ENCODE data around the gene PRKAG2.
"Not testable (repeated sequence)": the region's sequence is repeated elsewhere in the genome, so short reads cannot be mapped to it uniquely, and the experiment has no call there.

The PRKAG2 gene

GRCh38 chr7:151551820-151552219, 325.1 kb downstream of the PRKAG2 start:
- DNase-seq (ENCODE audit: low spot score), result no peak

- DNase-seq (ENCODE audit: low spot score), result no peak
Observed at GRCh38 chr7:151550656-151551286, 326.1 kb downstream of the PRKAG2 start.

- DNase-seq (ENCODE audit: low spot score), result no peak
Observed at GRCh38 chr7:151549644-151550043, 327.3 kb downstream of the PRKAG2 start.

- no peak for DNase-seq (ENCODE audit: low spot score)
Observed at GRCh38 chr7:151549083-151549482, 327.8 kb downstream of the PRKAG2 start.

- DNase-seq (ENCODE audit: low spot score), result no peak
Observed at GRCh38 chr7:151544183-151544582, 332.7 kb downstream of the PRKAG2 start.

- DNase-seq (ENCODE audit: low spot score), result no peak
Observed at GRCh38 chr7:151542606-151543130, 334.2 kb downstream of the PRKAG2 start.

- DNase-seq (ENCODE audit: low spot score), result no peak
Observed at GRCh38 chr7:151541709-151542499, 335.0 kb downstream of the PRKAG2 start.

GRCh38 chr7:151540146-151540545, 336.8 kb downstream of the PRKAG2 start:
- DNase-seq (ENCODE audit: low spot score), result no peak

GRCh38 chr7:151539088-151539671, 337.7 kb downstream of the PRKAG2 start:
- DNase-seq (ENCODE audit: low spot score), result peak; percentile 82

GRCh38 chr7:151537818-151538561, 338.9 kb downstream of the PRKAG2 start:
- DNase-seq (ENCODE audit: low spot score), result peak; percentile 75

- DNase-seq (ENCODE audit: low spot score), result not testable (repeated sequence)
Observed at GRCh38 chr7:151536178-151536577, 340.7 kb downstream of the PRKAG2 start.

- no peak for DNase-seq (ENCODE audit: low spot score)
Observed at GRCh38 chr7:151529842-151530241, 347.1 kb downstream of the PRKAG2 start.

GRCh38 chr7:151524845-151525244, 352.1 kb downstream of the PRKAG2 start:
- no peak for DNase-seq (ENCODE audit: low spot score)

- DNase-seq (ENCODE audit: low spot score), result no peak
Observed at GRCh38 chr7:151524331-151524730, 352.6 kb downstream of the PRKAG2 start.

GRCh38 chr7:151520419-151521261, 356.3 kb downstream of the PRKAG2 start:
- DNase-seq (ENCODE audit: low spot score), result peak; percentile 23

- DNase-seq (ENCODE audit: low spot score), result peak; percentile 98
Observed at GRCh38 chr7:151519765-151520418, 357.0 kb downstream of the PRKAG2 start, which contains the start of gene RHEB. Gene RHEB (minus strand): TSS chr7:151519895. CDS start chr7:151519511, 384 bp downstream.

GRCh38 chr7:151518947-151519764, 357.8 kb downstream of the PRKAG2 start:
- peak; percentile 24 for DNase-seq (ENCODE audit: low spot score)

GRCh38 chr7:151518105-151518946, 358.6 kb downstream of the PRKAG2 start:
- peak; percentile 30 for DNase-seq (ENCODE audit: low spot score)

Measured in pons (tissue), 1 donor.